ENCODE results near the gene ASS1. TPM values are rescaled to one million over a fixed set of nuclear protein-coding genes. Genes with fewer than 3 reads are reported as not detected.
"Not testable (repeated sequence)": the region's sequence is repeated elsewhere in the genome, so short reads cannot be mapped to it uniquely, and the experiment has no call there.

Gene ASS1
- total RNA-seq, 1 donor from 2014 or later, result 29.1 TPM

DNA sequence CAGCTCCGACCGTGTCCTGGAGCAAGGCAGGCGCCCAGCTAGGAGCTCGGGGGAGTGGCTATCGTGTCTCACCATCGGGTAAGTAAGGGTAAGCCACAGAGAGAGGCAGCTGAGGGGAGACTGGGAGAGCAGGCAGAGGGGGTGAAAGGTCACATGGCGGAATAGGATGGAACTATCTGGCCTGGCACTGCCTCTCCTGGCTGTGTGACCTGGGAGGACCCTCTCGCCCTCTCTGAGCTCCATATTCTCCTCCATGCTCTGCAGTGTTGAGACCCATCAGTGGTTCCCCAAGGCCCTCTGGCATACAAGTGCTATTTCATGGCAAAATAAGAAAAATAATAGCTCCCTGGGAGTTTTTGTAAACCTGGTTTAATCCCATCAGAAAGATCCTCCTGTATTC, 43.9 kb upstream of the ASS1 start:
- no peaks in the 10 kb centered on the region for H3K36me3 Mint-ChIP-seq
- H3K27ac Mint-ChIP-seq, result no peak overlapping the region
- no peaks in the 10 kb centered on the region for H3K27me3 Mint-ChIP-seq
- H3K9me3 Mint-ChIP-seq, result no peaks in the 10 kb centered on the region
- H3K4me1 Mint-ChIP-seq (ENCODE audit: unreplicated experiment), result peaks cover 5% of the 10 kb centered on the region
- no peak overlapping the region for H3K4me3 Mint-ChIP-seq
- TF ChIP-seq, protein P1, sequence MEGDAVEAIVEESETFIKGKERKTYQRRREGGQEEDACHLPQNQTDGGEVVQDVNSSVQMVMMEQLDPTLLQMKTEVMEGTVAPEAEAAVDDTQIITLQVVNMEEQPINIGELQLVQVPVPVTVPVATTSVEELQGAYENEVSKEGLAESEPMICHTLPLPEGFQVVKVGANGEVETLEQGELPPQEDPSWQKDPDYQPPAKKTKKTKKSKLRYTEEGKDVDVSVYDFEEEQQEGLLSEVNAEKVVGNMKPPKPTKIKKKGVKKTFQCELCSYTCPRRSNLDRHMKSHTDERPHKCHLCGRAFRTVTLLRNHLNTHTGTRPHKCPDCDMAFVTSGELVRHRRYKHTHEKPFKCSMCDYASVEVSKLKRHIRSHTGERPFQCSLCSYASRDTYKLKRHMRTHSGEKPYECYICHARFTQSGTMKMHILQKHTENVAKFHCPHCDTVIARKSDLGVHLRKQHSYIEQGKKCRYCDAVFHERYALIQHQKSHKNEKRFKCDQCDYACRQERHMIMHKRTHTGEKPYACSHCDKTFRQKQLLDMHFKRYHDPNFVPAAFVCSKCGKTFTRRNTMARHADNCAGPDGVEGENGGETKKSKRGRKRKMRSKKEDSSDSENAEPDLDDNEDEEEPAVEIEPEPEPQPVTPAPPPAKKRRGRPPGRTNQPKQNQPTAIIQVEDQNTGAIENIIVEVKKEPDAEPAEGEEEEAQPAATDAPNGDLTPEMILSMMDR (conservative IDR thresholded peaks at IDR 0.05), result no peak
- no peak for DNase-seq (ENCODE audit: extremely low spot score, unreplicated experiment)

DNA sequence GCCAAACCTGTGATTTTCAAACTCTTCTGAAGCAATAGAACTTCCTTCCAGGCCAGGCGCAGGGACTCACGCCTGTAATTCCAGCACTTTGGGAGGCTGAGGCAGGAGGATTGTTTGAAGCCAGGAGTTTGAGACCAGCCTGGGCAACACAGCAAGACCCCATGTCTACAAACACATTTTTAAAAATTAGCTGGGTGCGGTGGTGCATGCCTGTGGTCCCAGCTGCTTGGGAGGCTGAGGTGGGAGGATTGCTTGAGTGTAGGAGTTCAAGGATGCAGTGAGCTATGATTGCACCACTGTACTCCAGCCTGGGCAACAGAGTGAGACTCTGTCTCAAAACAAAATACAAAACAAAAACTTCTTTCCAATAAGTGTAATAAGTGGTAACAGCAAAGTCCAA, 43.0 kb upstream of the ASS1 start:
- not testable (repeated sequence) for H3K27me3 Mint-ChIP-seq; H3K4me1 Mint-ChIP-seq (ENCODE audit: unreplicated experiment); H3K27ac Mint-ChIP-seq; H3K4me3 Mint-ChIP-seq; H3K9me3 Mint-ChIP-seq; H3K36me3 Mint-ChIP-seq; DNase-seq (ENCODE audit: extremely low spot score, unreplicated experiment)

DNA sequence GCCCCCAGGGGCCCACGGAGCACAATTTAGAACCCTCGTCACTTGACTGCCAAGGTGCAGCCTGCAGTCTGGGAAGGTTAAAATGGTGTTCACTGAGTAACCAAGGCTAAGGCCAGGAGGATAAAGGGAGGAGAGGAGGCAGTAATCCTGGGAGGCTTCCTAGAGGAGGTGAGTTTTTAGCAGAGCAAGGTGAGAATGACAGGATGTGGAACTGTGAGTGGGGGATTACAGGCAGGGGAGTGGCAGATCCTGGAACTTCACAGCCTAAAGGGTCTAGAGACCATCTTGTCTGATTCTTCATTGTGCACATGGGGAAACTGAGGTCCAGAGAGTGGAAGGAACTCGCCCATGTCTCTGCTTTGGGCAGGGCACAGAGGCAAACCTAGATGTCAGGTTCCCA, 42.5 kb upstream of the ASS1 start:
- Mint-ChIP-seq H3K36me3 (no peaks in the 10 kb centered on the region), H3K4me1 (ENCODE audit: unreplicated experiment) (peaks cover 5% of the 10 kb centered on the region), H3K4me3 (no peak overlapping the region), H3K27ac (no peak overlapping the region), H3K27me3 (no peaks in the 10 kb centered on the region), H3K9me3 (no peaks in the 10 kb centered on the region)
- TF ChIP-seq, protein P1 (conservative IDR thresholded peaks at IDR 0.05), result no peak
- DNase-seq (ENCODE audit: extremely low spot score, unreplicated experiment), result no peak

DNA sequence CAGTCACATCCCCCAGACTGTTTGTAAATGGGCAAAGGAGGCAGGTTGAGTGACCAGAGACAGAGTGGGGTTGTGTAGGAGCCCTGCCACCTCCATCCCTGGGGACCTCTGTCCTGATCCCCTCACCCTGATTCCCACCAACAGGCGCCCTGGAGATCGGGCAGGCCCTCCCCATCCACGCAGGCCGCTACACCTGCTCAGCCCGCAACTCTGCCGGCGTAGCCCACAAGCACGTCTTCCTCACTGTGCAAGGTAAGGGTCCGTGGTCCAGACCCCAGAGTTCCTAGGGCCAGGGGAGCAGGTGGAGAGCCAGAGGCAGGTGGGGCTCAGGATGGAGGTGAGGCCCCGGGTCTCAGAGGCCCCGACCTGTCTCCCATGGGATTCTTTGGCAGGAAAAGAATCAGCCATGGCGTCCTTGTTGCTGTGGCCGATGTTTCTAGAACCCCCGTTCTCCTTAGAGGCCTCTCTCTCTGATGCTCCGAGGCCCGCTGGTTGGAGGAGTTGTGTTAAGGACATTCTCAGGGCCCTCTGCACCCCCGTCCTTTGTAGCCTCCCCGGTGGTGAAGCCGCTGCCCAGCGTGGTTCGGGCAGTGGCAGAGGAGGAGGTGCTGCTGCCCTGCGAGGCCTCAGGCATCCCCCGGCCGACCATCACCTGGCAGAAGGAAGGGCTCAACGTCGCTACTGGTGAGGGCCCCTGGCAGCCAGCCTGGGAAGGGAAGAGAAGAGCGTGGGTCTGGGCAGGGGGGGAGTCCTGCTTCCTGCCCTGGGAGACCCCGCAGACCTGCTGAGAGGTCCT, 41.9 kb upstream of the ASS1 start:
- no peak overlapping the region for H3K4me3 Mint-ChIP-seq
- no peaks in the 10 kb centered on the region for H3K9me3 Mint-ChIP-seq
- TF ChIP-seq, protein P1 (conservative IDR thresholded peaks at IDR 0.05), result no peak
- no peaks in the 10 kb centered on the region for H3K36me3 Mint-ChIP-seq
- no peak overlapping the region for H3K27ac Mint-ChIP-seq
- peaks cover 5% of the 10 kb centered on the region for H3K4me1 Mint-ChIP-seq (ENCODE audit: unreplicated experiment)
- H3K27me3 Mint-ChIP-seq, result no peaks in the 10 kb centered on the region
- no peak for DNase-seq (ENCODE audit: extremely low spot score, unreplicated experiment)

DNA sequence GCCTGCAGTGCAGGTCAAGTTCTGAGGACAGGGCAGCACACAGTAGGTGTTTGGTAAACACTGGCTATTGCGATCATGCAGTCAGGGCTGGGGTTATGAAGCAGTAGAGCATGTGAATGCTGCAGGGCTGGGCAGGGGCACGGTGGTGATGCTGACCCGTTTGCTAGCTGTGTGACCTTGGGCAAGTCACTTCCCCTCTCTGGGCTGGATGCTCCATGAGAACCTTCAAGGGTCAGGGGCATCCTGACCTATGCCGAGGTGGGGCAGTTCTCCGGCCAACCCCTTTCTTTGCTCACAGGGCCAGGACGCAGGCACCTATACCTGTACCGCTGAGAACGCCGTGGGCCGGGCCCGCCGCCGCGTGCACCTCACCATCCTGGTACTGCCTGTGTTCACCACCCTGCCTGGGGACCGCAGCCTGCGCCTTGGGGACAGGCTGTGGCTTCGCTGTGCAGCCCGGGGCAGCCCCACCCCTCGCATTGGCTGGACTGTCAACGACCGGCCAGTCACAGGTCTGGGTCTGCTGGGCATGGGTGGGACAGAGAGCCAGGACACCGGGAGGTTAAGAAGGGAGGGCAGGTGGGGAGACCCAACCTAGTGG, 39.0 kb upstream of the ASS1 start:
- DNase-seq (ENCODE audit: extremely low spot score, unreplicated experiment), result no peak
- peaks cover 2% of the 10 kb centered on the region for H3K27me3 Mint-ChIP-seq
- no peak overlapping the region for H3K4me3 Mint-ChIP-seq
- TF ChIP-seq, protein P1 (conservative IDR thresholded peaks at IDR 0.05), result no peak
- H3K4me1 Mint-ChIP-seq (ENCODE audit: unreplicated experiment), result peaks cover 2% of the 10 kb centered on the region
- no peak overlapping the region for H3K27ac Mint-ChIP-seq
- H3K9me3 Mint-ChIP-seq, result no peaks in the 10 kb centered on the region
- no peaks in the 10 kb centered on the region for H3K36me3 Mint-ChIP-seq

DNA sequence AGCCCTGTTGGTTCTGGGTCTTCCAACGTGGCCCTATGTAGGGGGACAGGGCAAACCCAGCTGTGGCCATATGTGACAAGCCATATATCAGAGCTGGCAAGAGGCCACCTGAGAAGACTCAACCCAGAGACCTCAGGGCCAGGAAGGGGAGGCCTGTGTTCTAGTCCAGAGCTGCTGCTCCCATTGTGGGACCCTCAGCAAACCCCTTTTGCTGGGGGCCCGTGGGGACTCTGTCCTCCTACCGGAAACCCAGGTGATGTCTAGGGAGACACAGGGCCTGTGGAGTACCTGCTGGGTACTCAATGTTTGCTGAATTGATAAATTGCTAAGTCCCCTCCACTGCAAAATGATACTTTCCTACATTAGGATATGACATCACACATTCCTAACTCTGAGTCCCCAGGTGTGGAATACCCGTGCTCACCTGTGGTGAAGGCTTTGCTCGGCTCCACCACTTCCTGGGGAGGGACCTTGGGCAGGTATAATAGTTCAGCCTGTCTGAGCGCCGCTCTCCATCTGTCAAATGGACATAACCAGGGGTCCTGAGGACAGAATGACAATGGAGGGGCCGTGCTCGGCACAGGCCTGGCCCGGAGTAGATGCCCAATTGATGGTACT, 38.4 kb upstream of the ASS1 start:
- H3K4me1 Mint-ChIP-seq (ENCODE audit: unreplicated experiment), result peaks cover 5% of the 10 kb centered on the region
- TF ChIP-seq, protein P1 (conservative IDR thresholded peaks at IDR 0.05), result no peak
- H3K36me3 Mint-ChIP-seq, result no peaks in the 10 kb centered on the region
- no peak for DNase-seq (ENCODE audit: extremely low spot score, unreplicated experiment)
- no peak overlapping the region for H3K27ac Mint-ChIP-seq
- H3K9me3 Mint-ChIP-seq, result no peaks in the 10 kb centered on the region
- H3K4me3 Mint-ChIP-seq, result no peak overlapping the region
- peaks cover 3% of the 10 kb centered on the region for H3K27me3 Mint-ChIP-seq

All from type B pancreatic cell (in vitro differentiated cells).